HepG2 (cell line): ENCODE data around the gene LRFN2. TPM values are rescaled to one million over a fixed set of nuclear protein-coding genes. Genes with fewer than 3 reads are reported as not detected.

Experiments
- ATAC-seq: fragments of 200-7000 bp; cut with Tn5 transposase; 3 replicates; pipeline ENCODE4 v1.9.1; 2020; ENCODE audit warnings: mild to moderate bottlenecking, moderate library complexity
- BruUV-seq: library from RNA; stranded (reverse); fragments of 400-500 nt; replicated peaks from 2 replicates; lab custom pipeline; 2021; lab: Mats Ljungman, UMichigan
- CTCF ChIA-PET: fragments of 300-600 bp; formaldehyde crosslinking; extraction: SDS; loops from one replicate; lab custom pipeline; 2021; ENCODE audit warnings: low total read pairs, inconsistent platforms, low intra/inter-chr PET ratio; lab: Yijun Ruan, JAX
- POLR2A ChIA-PET: fragments of 350-600 bp; sonication (Branson Sonifier 250); formaldehyde crosslinking; loops from one replicate; lab custom pipeline; 2020; ENCODE audit warnings: antibody characterized with exemption, inconsistent platforms; lab: Yijun Ruan, JAX
- DNase-seq: peaks from one replicate; pipeline ENCODE4 v3.0.0-alpha.2; 2015; ENCODE audit warnings: low spot score
- FAIRE-seq: peaks from 3 replicates; lab custom pipeline; 2011; peaks lifted over from hg19 to GRCh38; lab: Jason Lieb, UNC
- H2AFZ ChIP-seq: one replicate; pipeline ENCODE4 v1.6.1; 2011; ENCODE audit warnings: low read length, inconsistent platforms
- H3K27ac ChIP-seq: fragments of 300-600 bp; 3 replicates; pipeline ENCODE4 v1.8.0; 2011; ENCODE audit warnings: mixed run types, mild to moderate bottlenecking, mixed read lengths, low read length, inconsistent platforms; ENCODE audit not compliant: insufficient read depth; ENCODE audit errors: extremely low read length
- H3K27me3 ChIP-seq, 2 experiments: fragments of 200-600 bp in 1 of 2; 2 replicates in 1 of 2; 3 replicates in 1 of 2; pipeline versions ENCODE4 v1.6.0 to v1.8.0; 2011; ENCODE audit warnings: low read length in 2 of 2, mild to moderate bottlenecking in 2 of 2, moderate library complexity in 2 of 2, inconsistent platforms in 1 of 2; ENCODE audit not compliant: insufficient read depth in 2 of 2, control insufficient read depth in 1 of 2
- H3K36me3 ChIP-seq, 2 experiments: fragments of 200-600 bp in 1 of 2; replicated peaks in 1 of 2; 2 replicates in 1 of 2; 3 replicates in 1 of 2; pipeline versions ENCODE4 v1.5.1 to v1.8.0; 2011; ENCODE audit warnings: low read length in 2 of 2, inconsistent platforms in 1 of 2; ENCODE audit not compliant: insufficient read depth in 2 of 2, control insufficient read depth in 1 of 2
- H3K4me1 ChIP-seq: 2 replicates; pipeline ENCODE4 v1.5.1; 2012; ENCODE audit warnings: low read length, inconsistent platforms; ENCODE audit not compliant: insufficient read depth
- H3K4me2 ChIP-seq: 2 replicates; pipeline ENCODE4 v1.6.0; 2011; ENCODE audit warnings: low read depth, low read length, inconsistent platforms
- H3K4me3 ChIP-seq, 3 experiments: fragments of 200-600 bp in 1 of 3; sonication (generic), shearing (Covaris generic) in 1 of 3; replicated peaks in 1 of 3; 2 replicates each; pipeline ENCODE4 v1.5.1; 2011 to 2016; ENCODE audit warnings: low read length in 3 of 3, inconsistent platforms in 2 of 3, low read depth in 2 of 3, mild to moderate bottlenecking in 2 of 3, control low read depth in 1 of 3, mixed read lengths in 1 of 3; ENCODE audit not compliant: insufficient read depth in 1 of 3
- H3K79me2 ChIP-seq: one replicate; pipeline ENCODE4 v1.6.1; 2011; ENCODE audit warnings: low read length, inconsistent platforms; ENCODE audit not compliant: insufficient read depth
- H3K9ac ChIP-seq: 2 replicates; pipeline ENCODE4 v1.6.0; 2011; ENCODE audit warnings: mild to moderate bottlenecking, low read depth, low read length, inconsistent platforms; ENCODE audit not compliant: insufficient read depth
- H3K9me3 ChIP-seq: 2 replicates; pipeline ENCODE4 v1.5.1; 2012; ENCODE audit warnings: mild to moderate bottlenecking, low read length
- H4K20me1 ChIP-seq: 2 replicates; pipeline ENCODE4 v1.6.0; 2011; ENCODE audit warnings: inconsistent platforms, mild to moderate bottlenecking, low read length, moderate library complexity; ENCODE audit not compliant: insufficient read depth
- GLI4 ChIP-seq: sonication (generic); formaldehyde crosslinking; IDR thresholded peaks from 2 replicates; pipeline ENCODE4 v1.5.1; 2020; ENCODE audit warnings: missing genetic modification reagents, mild to moderate bottlenecking, moderate library complexity, borderline replicate concordance
- HDAC2 ChIP-seq: sonication (generic); formaldehyde crosslinking; IDR thresholded peaks from 2 replicates; pipeline ENCODE4 v1.4.0; 2020; ENCODE audit warnings: missing genetic modification reagents
- HNF1A ChIP-seq, 2 experiments: sonication (generic) in 1 of 2; formaldehyde crosslinking in 1 of 2; IDR thresholded peaks; 2 replicates each; pipeline versions ENCODE4 v1.4.0 to v1.6.1; 2016 to 2020; ENCODE audit warnings: borderline replicate concordance in 1 of 2, low read depth in 1 of 2, mild to moderate bottlenecking in 1 of 2, missing genetic modification reagents in 1 of 2
- NFIB ChIP-seq: sonication (generic); formaldehyde crosslinking; IDR thresholded peaks from 2 replicates; pipeline ENCODE4 v1.9.0; 2021; ENCODE audit warnings: missing genetic modification reagents, mild to moderate bottlenecking, borderline replicate concordance
- ZBTB38 ChIP-seq: sonication (generic); formaldehyde crosslinking; IDR thresholded peaks from 2 replicates; pipeline ENCODE4 v1.5.1; 2020; ENCODE audit warnings: mild to moderate bottlenecking, missing genetic modification reagents
- ZFP41 ChIP-seq: sonication (generic); formaldehyde crosslinking; IDR thresholded peaks from 2 replicates; pipeline ENCODE4 v1.4.0; 2020; ENCODE audit warnings: mild to moderate bottlenecking, missing genetic modification reagents, borderline replicate concordance
- ZNF136 ChIP-seq: sonication (generic); formaldehyde crosslinking; IDR thresholded peaks from 2 replicates; pipeline ENCODE4 v1.8.1; 2022; ENCODE audit warnings: low read depth, mild to moderate bottlenecking, moderate library complexity, missing genetic modification reagents
- ZNF142 ChIP-seq: sonication (generic); formaldehyde crosslinking; IDR thresholded peaks from 2 replicates; pipeline ENCODE4 v1.4.0; 2020; ENCODE audit warnings: missing genetic modification reagents
- ZNF263 ChIP-seq: sonication (generic); formaldehyde crosslinking; IDR thresholded peaks from 2 replicates; pipeline ENCODE4 v1.4.0; 2020; ENCODE audit warnings: missing genetic modification reagents
- WGBS: methylation state at CpG from one replicate; pipeline ENCODE4 v1.1.6; 2017; ENCODE audit warnings: low lambda C conversion rate; 5-methylcytosine and 5-hydroxymethylcytosine counted together
- in situ Hi-C: cut with HindIII; loops from 2 replicates; pipeline ENCODE4 v1.10.0; 2017; ENCODE audit warnings: low pct_unique_long_range_greater_than_20kb; ENCODE audit not compliant: extremely low pct_ligation_motif_present
- intact Hi-C: fragments of 100-400 bp; cut with micrococcal nuclease; formaldehyde crosslinking; loops from one replicate; pipeline ENCODE4 v1.10.0; 2022; ENCODE audit not compliant: unreplicated experiment
- polyA plus RNA-seq, 8 experiments: library from polyadenylated mRNA; depleted of rRNA in 3 of 8; stranded (reverse) in 7 of 8; unstranded in 1 of 8; fragments of >200 nt; fragmentation: Illumina TruSeq in 4 of 8; extraction: Trizol in 4 of 8; gene quantifications; 2 replicates each; pipeline versions ENCODE4 v1.2.1 to v1.2.3, GENCODE V29; 2011 to 2016; ENCODE audit warnings: low read depth in 4 of 8, missing spikeins in 1 of 8, mixed read lengths in 1 of 8; ENCODE audit not compliant: insufficient read depth in 1 of 8
- total RNA-seq, 5 experiments: library from RNA; depleted of rRNA; stranded (reverse); fragments of >200 nt; fragmentation: Illumina TruSeq; extraction: Trizol; gene quantifications; 2 replicates each; pipeline ENCODE4 v1.2.3, GENCODE V29; 2016; ENCODE audit warnings: low read depth in 1 of 5

LRFN2 gene
- total and polyA plus RNA-seq, 2 of the 13 experiments (the other 11 are each of a cell fraction or from before 2014, with no cell fraction given), result not detected

DNA sequence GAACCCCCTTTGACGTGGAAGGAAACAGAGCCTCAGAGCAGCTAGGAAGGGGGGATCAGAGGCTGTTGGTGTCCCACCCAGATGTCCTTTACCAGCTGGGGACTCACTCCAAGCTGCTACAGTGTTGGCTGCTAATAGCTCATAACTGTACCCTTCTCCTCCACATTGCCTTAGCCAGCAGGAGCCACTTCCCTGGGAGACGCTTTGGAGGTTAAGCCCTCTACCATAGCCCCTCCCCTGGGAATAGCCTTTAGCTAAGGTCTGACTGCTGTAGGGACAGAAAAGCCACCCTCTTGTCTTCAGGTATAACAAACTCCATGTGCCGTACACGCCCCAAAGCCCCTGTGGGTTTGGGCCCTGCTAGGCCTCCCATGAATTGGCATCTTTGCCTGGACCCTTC lies 238.6 kb downstream of the LRFN2 start:
- 14% methylated on average over 4 of the region's 4 CpGs for whole genome bisulfite sequencing
- Histone ChIP-seq H3K4me3 (no peak overlapping the region), H3K4me2 (no peak overlapping the region), H3K36me3 (no peaks in the 10 kb centered on the region), H3K4me1 (no peaks in the 10 kb centered on the region), H3K9ac (no peak overlapping the region), H3K79me2 (no peaks in the 10 kb centered on the region), H4K20me1 (no peaks in the 10 kb centered on the region), H3K9me3 (no peaks in the 10 kb centered on the region), H2AFZ (no peak overlapping the region), H3K27me3 (peaks cover 0 to 1% of the 10 kb centered on the region in 2 experiments; a peak in 1 of 5 replicates), H3K27ac (no peak overlapping the region)
- FAIRE-seq, result no peak
- TF ChIP-seq HDAC2 (CRISPR knock-in tag), result no peak
- TF ChIP-seq NFIB (CRISPR knock-in tag), result no peak
- no peak for TF ChIP-seq ZNF263 (CRISPR knock-in tag)
- TF ChIP-seq HNF1A (IDR thresholded peaks at IDR 0.05; ENCODE audit: low read depth), result no peak
- no peak for TF ChIP-seq HNF1A (CRISPR knock-in tag; IDR thresholded peaks at IDR 0.05; ENCODE audit: borderline replicate concordance)
- no peak for TF ChIP-seq ZNF136 (CRISPR knock-in tag)
- no peak for TF ChIP-seq ZFP41 (CRISPR knock-in tag)
- TF ChIP-seq GLI4 (CRISPR knock-in tag), result no peak
- TF ChIP-seq ZBTB38 (CRISPR knock-in tag), result no peak
- no peak for TF ChIP-seq ZNF142 (CRISPR knock-in tag)
- intact Hi-C loops (no loop called here), in situ Hi-C loops (loop anchor here (25.0 kb wide), 1 partner anchor 689 kb away; the partner anchor contains the start of genes TSPO2 and UNC5CL)
- no peak for DNase-seq
- ChIA-PET POLR2A (no interaction called here), CTCF (no interaction called here)
- BruUV-seq, result no TSS peak
- no peak for ATAC-seq
